ENCODE results near the gene VEGFA. TPM values are rescaled to one million over a fixed set of nuclear protein-coding genes. Genes with fewer than 3 reads are reported as not detected.

VEGFA gene
- polyA plus RNA-seq, 3 donors: 19.0 to 454 (median 32.0) TPM

- H3K4me3 Mint-ChIP-seq: no peak overlapping the region
- no peak overlapping the region for H3K27ac Mint-ChIP-seq
- Histone ChIP-seq H3K4me2 (replicated peaks; ENCODE audit: extremely low read depth, low read length, poor library complexity, severe bottlenecking) (no peak overlapping the region), H3K36me3 (replicated peaks in 1 of 2; ENCODE audit: control insufficient read depth in 1 of 2, insufficient read depth in 2 of 2, low read length in 2 of 2) (no peaks in the 10 kb centered on the region), H3K27me3 (ENCODE audit: control insufficient read depth in 2 of 2, insufficient read depth in 2 of 2, low read length in 2 of 2) (no peaks in the 10 kb centered on the region), H3K79me2 (ENCODE audit: insufficient read depth, low read length) (no peaks in the 10 kb centered on the region), H4K20me1 (ENCODE audit: insufficient read depth, low read length) (no peaks in the 10 kb centered on the region), H3K9ac (ENCODE audit: insufficient read depth, low read length, poor library complexity, severe bottlenecking) (no peak overlapping the region), H3K4me1 (ENCODE audit: control insufficient read depth in 1 of 2, insufficient read depth in 2 of 2, low read length in 2 of 2) (peaks cover 14 to 25% of the 10 kb centered on the region in 2 donors), H3K9me3 (replicated peaks in 1 of 2; ENCODE audit: control insufficient read depth in 1 of 2, insufficient read depth in 1 of 2, low read length in 2 of 2) (no peaks in the 10 kb centered on the region), H3K27ac (ENCODE audit: low read depth in 1 of 2, low read length in 2 of 2) (no peak overlapping the region), H3K4me3 (replicated peaks in 1 of 3; ENCODE audit: low read depth in 2 of 3, low read length in 3 of 3) (no peak overlapping the region), H2AFZ (ENCODE audit: insufficient read depth, low read depth, low read length, poor library complexity, severe bottlenecking) (no peak overlapping the region)
- H3K27me3 Mint-ChIP-seq (ENCODE audit: low read depth in 3 of 3): peaks cover 0 to 7% (median 4%) of the 10 kb centered on the region in 3 donors
- no peak for DNase-seq
- 90% methylated on average over 2 of the region's 5 CpGs for WGBS (ENCODE audit: insufficient coverage)
- peaks cover 32% of the 10 kb centered on the region for H3K4me1 Mint-ChIP-seq
- intact Hi-C loops (cut with micrococcal nuclease): loop anchor here (5.0 kb wide), 3 partner anchors 48 to 153 kb away; partner anchors contain the start of gene VEGFA (in 1 of the 2)
- H3K9me3 Mint-ChIP-seq: no peaks in the 10 kb centered on the region
- no peaks in the 10 kb centered on the region for H3K36me3 Mint-ChIP-seq
- no peak for TF ChIP-seq CTCF (IDR thresholded peaks at IDR 0.05)
Observed at GRCh38 chr6:43819958-43820357, 49.9 kb downstream of the VEGFA start.

GRCh38 chr6:43820486-43820885 is 50.5 kb downstream of the VEGFA start:
- WGBS (ENCODE audit: insufficient coverage): no CpG with 5 or more reads among the region's 6 CpGs
- H3K79me2 ChIP-seq (ENCODE audit: insufficient read depth, low read length): no peaks in the 10 kb centered on the region
- peaks cover 32% of the 10 kb centered on the region for H3K4me1 Mint-ChIP-seq
- no peaks in the 10 kb centered on the region for H4K20me1 ChIP-seq (ENCODE audit: insufficient read depth, low read length)
- H2AFZ ChIP-seq (ENCODE audit: insufficient read depth, low read depth, low read length, poor library complexity, severe bottlenecking): no peak overlapping the region
- no peak overlapping the region for H3K27ac Mint-ChIP-seq
- H3K9ac ChIP-seq (ENCODE audit: insufficient read depth, low read length, poor library complexity, severe bottlenecking): no peak overlapping the region
- no peak for DNase-seq
- intact Hi-C loops (cut with micrococcal nuclease): no loop called here
- peaks cover 0 to 7% (median 5%) of the 10 kb centered on the region in 3 donors for H3K27me3 Mint-ChIP-seq (ENCODE audit: low read depth in 3 of 3)
- no peaks in the 10 kb centered on the region for H3K36me3 ChIP-seq (replicated peaks in 1 of 2; ENCODE audit: control insufficient read depth in 1 of 2, insufficient read depth in 2 of 2, low read length in 2 of 2)
- H3K4me1 ChIP-seq (ENCODE audit: control insufficient read depth in 1 of 2, insufficient read depth in 2 of 2, low read length in 2 of 2): peaks cover 14 to 25% of the 10 kb centered on the region in 2 donors
- no peak for TF ChIP-seq CTCF (IDR thresholded peaks at IDR 0.05)
- no peak overlapping the region for H3K4me3 ChIP-seq (replicated peaks in 1 of 3; ENCODE audit: low read depth in 2 of 3, low read length in 3 of 3)
- H3K27ac ChIP-seq (ENCODE audit: low read depth in 1 of 2, low read length in 2 of 2): no peak overlapping the region
- H3K9me3 ChIP-seq (replicated peaks in 1 of 2; ENCODE audit: control insufficient read depth in 1 of 2, insufficient read depth in 1 of 2, low read length in 2 of 2): no peaks in the 10 kb centered on the region
- H3K4me2 ChIP-seq (replicated peaks; ENCODE audit: extremely low read depth, low read length, poor library complexity, severe bottlenecking): no peak overlapping the region
- no peak overlapping the region for H3K4me3 Mint-ChIP-seq
- H3K9me3 Mint-ChIP-seq: no peaks in the 10 kb centered on the region
- no peaks in the 10 kb centered on the region for H3K36me3 Mint-ChIP-seq
- H3K27me3 ChIP-seq (ENCODE audit: control insufficient read depth in 2 of 2, insufficient read depth in 2 of 2, low read length in 2 of 2): no peaks in the 10 kb centered on the region

Data from CD14-positive monocyte (primary cell).